ENCODE measurements around the gene ARL3.

- TF ChIP-seq CTCF (IDR thresholded peaks at IDR 0.05; ENCODE audit: insufficient read depth, low read depth, low read length): no peak
- TF ChIP-seq EZH2 (IDR thresholded peaks at IDR 0.05; ENCODE audit: insufficient read depth, low read length): no peak
These were observed 56.0 kb downstream of the ARL3 start for GRCh38 chr10:102657984-102658724.

All from astrocyte (in vitro differentiated cells and primary cell).